Suppressor macrophage treated with lipopolysaccharide for 1 hour (primary cell): ENCODE results near the gene BDNF.
"Not testable (repeated sequence)": the region's sequence is repeated elsewhere in the genome, so short reads cannot be mapped to it uniquely, and the experiment has no call there.

Experiments
- DNase-seq, 3 donors: peaks; one replicate each; pipeline ENCODE4 v3.0.0-alpha.2; 2020 to 2022

The BDNF gene

DNA sequence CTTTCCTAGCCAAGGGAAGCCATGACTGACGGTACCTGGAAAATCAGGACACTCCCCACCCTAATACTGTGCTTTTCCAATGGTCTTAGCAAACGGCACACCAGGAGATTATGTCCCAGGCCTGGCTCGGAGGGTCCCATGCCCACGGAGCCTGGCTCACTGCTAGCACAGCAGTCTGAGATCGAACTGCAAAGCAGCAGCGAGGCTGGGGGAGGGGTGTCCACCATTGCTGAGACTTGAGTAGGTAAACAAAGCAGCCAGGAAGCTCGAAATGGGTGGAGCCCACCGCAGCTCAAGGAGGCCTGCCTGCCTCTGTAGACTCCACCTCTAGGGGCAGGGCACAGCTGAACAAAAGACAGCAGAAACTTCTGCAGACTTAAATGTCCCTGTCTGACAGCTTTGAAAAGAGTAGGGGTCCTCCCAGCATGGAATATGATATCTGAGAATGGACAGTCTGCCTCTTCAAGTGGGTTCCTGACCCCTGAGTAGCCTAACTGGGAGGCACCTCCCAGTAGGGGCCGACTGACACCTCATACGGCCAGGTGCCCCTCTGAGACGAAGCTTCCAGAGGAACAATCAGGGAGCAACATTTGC lies 34.6 kb downstream of the BDNF start:
- DNase-seq = not testable (repeated sequence)

DNA sequence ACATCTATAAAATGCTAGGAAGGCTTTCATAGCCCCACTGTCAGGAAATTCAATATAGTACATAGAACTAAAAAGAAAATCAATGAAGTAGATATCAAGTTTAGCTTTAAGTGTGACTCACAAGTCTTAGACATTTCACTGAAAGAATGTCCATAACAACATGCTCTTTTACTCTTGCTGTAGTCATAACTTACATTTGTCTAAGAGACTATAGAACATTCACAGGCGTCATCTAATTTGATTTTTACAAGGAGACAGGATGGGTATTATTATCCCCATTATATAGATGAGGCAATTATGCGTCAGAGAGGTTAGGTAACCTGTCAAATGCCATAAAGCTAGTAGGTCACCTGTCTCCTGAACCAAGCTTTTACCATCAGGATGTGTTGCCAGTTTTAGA lies 36.9 kb downstream of the BDNF start:
- no peak for DNase-seq

DNA sequence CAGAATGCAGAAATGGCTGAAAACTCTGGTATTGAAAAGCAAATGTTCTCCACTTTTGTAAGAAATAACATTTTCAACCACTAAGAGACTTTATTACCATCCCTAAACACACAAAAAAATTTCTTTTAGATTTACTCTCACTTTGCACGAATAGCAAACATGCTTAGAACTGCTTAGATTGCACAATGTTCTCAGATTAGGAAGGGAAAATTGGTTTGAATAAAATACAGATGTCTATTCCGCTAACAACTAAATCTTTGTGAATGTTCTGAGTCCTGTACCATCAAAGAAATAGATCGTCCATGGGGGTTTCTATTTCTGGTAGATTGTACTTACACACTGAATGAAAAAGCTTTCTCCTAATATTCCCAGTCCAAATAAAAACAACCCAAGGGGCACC lies 40.1 kb downstream of the BDNF start:
- no peak for DNase-seq

DNA sequence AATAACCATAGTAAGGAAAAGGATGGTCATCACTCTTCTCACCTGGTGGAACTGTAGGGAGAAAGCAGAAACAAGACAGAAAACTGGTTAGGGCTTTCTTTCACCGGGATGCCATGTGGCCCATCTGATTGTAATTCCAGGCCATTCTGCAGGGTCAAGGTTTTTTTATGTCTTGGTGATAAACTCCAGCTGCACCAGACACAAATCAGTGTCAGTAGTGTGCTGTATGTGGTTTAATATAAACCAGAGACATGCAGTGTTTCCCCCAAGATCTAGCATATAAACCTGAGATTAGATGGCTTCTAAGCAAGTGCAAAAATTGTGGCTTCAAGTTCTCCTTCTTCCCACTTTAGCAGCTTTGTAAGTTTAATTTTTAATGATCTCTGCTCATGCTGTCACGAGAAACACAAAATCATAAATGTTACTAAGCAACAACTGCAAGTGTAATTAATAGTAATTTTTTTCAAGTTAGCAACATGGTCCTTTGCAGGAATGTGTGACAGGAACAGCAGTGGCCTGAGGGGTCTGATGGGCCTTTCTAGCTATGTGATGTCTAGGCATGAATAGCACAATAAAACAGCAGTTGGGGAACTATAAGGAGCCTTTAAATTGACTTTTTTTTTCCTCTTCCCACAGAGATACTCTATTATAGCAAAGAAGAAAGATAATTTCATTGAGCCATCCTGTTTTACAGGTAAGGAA lies 41.6 kb downstream of the BDNF start:
- no peak for DNase-seq

DNA sequence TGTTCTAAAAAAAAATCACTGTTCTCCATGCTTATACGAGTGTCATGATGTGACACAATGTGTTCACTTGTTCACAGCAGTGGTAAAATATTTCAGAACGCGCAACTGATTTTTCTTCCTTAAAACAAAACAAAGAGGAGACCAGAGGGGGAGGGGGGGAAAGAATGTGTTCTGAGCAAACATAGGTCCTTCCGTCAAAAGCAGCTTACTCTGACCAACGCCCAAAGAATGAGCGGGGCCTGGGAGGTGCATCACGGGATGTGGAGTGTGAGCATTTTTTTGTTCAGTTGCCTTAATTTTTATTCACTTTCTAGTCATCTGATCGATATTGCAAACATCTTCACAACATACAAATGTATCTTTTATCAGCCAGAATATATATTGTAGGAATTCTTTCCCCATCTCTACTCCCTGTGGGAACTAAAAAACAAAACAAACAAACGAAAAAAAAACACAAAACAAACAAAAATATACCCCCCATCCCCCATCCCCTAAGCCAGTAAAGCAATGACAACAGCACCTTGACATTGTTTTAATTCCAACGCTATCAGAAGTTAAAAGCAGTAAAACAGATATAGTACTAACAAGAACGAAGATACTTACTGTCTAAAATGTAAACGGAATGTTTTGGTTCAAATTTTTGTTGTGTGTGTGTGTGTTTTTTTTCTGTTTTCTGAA lies 43.3 kb downstream of the BDNF start:
- DNase-seq = no peak

DNA sequence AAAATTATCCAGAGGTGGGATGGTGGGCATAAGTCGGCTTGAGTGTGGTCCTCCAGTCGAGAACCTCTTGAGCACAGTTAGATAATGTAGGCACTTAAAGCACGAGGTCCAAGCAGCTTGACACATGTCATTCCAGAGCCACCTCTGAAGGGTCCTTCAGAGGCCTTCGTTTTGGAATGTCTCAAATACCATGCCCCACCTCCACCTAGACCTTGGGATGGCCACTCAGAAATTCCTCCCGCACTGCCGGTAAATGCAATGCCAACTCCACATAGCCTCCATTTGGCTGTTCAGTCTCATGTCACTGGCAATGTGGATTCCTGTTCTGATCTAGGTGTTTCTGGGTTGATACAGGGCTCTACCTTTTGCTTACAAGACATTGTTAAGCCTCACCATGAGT lies 43.9 kb downstream of the BDNF start:
- DNase-seq = no peak

DNA sequence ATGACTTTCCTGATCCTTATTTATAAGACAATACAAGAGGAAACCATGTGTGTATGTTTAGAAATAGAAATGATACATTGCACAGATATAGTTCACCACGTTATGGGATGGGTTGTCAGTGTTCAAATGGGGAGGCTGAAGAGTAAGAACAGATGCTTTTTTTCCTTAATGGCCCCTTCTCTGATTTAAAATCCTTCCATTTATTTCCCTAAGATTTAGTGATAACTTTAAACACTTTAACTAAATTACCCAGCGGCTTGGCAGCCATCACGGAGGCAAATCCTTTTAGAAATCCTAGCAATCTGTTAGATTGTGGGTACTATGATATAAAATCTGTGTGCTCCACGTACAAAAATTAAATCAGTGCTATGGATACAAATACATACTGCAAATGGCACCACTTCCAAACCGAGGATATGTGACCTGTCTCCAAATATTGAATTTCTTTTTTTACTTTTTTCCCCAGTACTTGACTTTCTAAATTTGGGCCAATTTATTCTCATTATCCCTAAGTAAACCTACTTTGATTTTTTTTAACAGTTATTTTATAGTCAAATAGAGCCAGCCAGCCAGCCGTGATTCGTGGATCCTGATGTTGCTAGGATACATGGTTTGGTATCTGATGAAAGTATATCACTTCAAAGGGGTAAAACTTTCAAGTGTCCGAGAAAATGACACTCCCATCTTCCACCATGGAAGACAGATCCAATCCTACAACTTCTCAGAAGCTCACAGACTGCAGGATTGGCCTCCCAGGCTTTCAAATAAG lies 46.1 kb downstream of the BDNF start:
- DNase-seq = no peak

DNA sequence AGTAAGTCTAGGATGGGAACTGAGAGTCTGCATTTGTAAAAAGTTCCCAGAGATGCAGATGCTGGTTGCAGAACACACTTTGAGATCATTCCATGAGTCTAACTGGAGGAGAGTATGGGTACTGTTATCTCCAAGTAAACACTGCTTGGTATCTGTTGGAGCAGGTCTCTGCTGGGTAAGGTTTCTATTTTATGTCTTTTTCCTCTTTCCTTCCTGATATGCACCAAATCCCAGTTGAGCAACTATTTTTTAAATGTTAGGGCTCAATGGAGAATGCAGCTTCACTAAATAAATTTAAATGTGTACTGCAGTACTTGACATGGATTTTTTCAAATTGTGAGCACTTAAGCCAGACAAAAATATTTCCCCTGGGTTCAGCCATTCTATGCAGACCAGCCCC lies 48.5 kb downstream of the BDNF start:
- DNase-seq = no peak

DNA sequence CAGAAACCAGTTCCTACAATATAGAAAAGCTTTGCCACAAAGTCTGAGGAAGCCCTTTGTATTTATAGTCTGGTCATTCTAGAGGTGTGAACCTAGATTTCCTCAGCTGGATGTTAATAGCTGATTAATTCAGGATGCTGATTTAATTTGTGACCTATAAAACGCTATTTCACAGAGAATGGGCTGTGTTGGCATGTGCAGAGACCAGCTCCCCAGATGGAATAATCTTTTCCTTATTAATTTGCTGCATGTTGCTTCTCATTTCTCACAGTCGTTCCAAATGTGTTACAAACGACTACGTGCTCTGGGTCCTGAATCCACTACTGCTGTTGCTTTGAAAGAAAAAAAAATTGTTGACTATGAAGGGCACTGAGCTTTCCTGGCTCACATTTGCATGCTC lies 49.3 kb downstream of the BDNF start:
- no peak for DNase-seq

DNA sequence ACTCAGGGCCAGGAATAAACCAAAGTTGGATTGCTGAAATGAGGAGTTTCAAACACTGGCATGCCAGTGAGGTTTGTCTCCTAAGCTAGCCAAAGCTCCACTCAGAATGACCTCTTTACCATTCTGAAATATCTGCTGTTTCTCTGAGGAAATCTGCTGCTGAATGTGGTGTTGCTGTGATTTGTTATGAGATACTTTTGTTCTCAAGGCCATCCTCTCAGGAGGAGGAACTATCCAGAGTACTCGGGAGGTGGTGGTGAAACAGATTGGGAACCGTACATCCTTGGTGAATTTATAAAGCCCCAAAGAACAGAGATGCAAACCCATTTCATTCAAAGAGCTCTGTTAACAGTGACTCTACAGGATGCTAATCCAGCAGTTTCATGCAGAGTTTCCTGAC lies 50.5 kb downstream of the BDNF start:
- no peak for DNase-seq

DNA sequence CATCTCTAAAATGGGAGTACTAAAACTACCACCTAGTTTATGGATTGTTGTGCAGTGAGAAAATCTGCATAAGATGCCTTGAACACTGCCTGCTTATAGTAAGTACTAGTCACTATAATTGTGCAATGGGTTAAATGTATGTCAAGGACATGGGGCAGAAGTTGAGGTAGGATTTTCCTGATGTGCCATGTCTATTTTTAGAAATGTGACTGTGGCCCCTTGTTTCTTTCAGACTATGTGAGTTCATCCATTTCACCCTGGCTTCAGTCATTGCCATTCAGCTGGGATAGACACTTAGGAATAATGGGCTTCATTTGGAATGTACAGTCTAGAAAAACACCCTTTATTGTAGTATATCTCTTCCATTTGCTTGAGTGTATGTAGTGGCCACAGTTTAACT lies 51.4 kb downstream of the BDNF start:
- no peak for DNase-seq

DNA sequence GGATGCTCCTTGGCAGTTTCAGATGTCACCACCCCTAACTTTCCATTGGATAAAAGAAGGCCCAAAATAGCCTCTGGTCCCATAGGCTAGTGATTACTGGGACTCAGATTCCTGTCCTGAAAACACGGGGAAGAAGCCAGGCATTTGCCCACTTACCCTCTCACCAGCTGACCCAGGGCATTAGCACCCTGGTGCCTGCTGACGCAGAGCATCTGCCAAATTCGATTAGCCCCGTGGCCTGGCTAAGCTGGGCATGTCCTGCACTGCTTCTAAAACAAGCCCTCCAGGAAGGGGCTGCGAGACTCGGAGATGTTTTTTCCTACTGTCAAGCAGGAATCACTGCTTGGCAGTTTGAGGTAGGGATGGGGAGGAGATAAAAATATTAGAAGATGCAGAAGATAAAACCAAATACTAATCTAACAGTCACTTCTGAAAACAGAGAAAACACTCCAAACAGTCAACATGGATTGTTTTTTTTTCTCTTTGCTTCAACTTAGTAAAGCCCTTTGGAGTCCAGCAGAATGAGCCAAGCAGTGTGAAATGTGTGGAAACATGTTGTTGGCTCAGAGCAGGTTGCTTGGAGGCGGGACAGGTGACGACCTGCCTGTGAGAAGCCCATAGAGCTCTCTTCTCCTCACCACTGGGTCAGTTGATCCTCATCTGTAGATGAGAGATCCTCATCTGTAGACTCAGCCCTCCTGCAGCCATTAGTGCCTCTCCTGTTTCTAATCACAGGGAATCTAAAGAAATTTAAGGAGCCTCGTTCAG lies 54.0 kb downstream of the BDNF start:
- no peak for DNase-seq

DNA sequence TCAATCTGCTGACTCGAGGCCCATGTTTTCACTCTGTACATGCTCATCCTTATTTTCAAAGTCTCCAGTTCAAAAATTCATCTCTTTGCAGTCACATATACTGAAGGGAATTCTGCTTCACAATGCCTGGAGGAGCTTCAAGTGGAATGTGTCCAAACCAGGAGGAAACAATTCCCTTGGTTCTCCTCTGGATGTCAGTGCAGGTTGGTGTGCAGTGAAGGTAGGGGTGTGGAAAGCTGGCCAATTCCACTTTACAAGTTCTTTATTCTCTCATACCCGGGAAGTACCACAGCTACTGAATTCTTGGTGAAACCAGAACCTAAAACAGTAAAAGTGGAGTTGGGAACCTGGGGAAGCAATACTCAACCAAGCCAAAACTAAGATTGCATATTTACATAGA lies 57.3 kb downstream of the BDNF start:
- DNase-seq = no peak

DNA sequence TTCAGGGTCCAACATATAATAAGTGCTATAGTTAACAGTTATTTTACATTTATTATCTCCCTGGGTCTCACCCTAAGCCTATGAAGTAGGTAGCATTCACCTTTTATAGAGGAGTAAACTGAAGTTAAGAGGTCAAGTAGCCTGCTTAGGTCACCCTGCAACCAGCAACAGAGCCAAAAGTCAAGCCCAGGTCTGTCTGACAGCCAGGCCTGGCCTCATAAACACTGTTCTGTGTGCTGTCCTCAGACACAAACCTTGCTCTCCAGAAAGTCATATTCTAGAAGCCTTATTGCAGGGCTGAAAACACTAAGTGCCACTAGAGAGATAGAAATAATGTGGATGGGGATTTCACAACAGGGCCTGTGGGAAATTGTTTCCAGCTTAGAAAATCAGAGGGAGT lies 59.3 kb downstream of the BDNF start:
- DNase-seq = no peak

DNA sequence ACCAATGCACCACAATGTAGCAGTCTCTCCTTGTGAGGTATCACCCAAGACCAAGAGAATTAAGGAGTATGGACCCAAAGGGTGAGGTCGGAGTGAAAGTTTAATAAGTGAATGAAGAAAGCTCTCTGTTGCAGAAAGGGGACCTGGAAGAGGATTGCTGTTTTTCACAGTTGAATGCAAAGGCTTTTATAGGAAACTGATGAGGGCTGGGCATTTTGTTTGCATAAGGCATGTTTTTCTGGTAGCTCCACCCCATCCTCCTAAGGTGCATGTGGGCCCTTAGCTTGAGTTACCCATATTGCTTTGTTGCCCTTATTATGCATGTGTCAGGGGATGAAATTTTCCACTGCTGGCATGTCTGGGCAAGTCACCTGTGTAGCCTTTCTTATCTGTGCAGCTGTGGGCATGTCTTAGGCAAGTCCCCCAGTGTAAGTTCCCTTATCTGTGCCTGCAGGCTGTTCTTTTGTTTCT lies 64.7 kb downstream of the BDNF start:
- no peak for DNase-seq

DNA sequence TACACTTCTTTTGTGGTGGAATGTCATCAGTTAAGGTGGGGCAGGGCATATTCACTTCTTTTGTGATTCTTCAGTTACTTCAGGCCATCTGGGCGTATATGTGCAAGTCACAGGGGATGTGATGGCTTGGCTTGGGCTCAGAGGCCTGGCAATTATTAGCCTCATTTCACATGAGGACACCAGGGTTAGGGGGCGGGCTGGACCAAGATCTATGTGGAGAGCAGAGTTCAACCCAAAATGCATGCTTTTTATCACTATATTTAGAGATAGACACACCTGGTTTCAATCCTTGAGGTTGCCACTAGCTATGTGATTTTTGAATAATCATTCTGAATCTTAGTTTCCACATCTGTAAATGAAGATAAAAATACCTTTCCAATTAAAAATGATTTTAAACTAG lies 65.5 kb downstream of the BDNF start:
- not testable (repeated sequence) for DNase-seq

DNA sequence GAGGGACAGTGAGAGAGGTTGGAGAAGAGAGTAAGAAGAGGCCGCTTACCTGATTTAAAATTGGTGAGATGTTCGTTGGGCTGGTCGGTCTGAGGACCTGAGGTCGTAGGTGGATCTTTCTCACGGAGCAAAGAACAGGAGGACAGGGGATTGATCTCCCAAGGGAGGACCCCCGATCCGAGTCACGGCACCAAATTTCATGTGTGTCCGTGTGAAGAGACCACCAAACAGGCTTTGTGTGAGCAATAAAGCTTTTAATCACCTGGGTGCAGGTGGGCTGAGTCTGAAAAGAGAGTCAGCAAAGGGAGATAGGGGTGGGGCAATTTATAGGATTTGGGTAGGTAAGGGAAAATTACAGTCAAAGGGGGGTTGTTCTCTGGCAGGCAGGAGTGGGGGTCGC lies 66.0 kb downstream of the BDNF start:
- DNase-seq = not testable (repeated sequence)

DNA sequence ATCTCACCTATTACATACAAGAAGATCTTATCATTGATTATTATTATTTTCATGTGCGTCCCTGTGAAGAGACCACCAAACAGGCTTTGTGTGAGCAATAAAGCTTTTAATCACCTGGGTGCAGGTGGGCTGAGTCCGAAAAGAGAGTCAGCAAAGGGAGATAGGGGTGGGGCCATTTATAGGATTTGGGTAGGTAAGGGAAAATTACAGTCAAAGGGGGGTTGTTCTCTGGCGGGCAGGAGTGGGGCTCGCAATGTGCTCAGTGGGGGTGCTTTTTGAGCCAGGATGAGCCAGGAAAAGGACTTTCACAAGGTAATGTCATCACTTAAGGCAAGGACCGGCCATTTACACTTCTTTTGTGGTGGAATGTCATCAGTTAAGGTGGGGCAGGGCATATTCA lies 71.2 kb downstream of the BDNF start:
- DNase-seq = not testable (repeated sequence)

DNA sequence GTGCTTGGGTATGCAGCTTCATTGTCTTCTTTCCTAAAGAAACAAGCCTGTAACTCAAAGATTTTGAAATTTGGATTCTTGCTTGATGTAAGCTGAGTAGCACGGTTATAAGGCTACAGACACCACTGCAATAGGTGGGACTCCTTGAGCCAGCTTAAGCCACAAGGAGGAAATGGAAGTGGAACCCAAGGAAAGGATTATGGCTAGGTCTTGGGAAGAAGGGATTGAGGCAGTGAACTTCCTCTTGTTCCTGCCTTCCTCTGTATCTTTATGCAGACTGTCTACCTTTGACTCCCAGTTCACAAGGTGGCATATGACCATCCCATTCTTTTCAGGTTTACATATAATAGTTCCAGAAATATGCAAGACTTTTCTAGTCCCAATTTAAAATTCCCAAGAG lies 72.3 kb downstream of the BDNF start:
- DNase-seq = no peak

DNA sequence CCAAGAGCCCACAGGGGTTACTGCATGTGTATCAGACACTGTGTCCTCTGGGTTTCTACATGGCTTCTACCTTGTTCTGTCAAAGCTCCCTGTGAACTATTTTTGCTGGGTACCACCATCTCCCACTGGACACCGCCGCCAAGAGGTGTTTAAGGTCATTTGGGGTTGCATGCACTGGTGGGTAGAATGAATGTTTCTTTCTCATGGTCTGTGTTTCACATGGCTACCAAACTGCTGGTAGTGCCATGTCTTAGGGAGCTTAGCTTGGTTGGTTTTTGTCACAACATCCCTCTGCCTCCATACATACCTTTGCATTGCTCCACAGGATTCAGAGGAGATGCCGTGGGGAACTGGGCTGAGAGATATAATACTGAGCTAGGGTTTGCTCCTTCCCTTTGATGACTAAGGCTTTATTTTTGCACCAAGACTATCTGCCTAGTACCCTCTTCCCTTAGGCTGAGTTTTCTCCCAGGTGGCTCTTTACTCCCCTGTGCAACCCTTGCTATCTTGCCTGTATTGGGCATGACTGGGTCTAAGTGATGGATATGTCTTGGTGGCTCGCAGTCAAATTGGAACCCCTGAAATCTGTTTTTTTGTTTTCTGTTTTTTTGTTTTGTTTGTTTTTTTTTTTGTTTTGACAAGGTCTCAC lies 73.2 kb downstream of the BDNF start:
- no peak for DNase-seq

DNA sequence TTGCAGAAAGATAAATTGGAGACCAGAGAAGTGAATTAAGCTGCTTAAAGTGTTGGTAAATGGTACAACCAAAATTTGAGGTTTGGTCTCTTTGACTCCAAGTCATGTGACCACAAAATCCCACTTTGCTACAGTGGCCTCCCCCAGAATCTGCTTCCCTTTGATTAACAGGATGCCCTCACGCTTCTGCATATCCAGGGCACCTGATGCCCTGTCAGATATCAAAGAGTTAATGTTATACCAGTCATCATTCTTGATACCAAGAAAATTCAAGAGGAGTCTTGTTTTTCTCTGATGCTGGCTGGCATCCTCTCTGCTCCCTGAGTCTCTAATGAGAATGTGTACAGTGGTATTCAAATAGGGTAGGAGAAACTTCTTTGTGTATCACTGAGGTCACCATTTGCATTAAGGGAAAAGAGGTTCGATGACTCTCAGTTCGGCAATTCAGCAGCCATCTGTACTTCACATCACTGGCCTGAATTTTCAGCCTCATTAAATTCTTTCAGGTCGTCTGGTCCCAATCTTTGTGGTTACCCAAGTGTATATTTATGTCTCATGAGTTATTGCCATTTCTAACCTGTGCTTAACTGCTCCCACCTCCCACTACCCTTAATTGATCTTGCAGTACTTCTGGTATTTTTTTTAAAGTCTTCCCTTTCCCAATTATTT lies 73.9 kb downstream of the BDNF start:
- no peak for DNase-seq
